GM12878 (cell line): ENCODE measurements around the gene MEX3C. TPM values are rescaled to one million over a fixed set of nuclear protein-coding genes. Genes with fewer than 3 reads are reported as not detected.

ENCODE experiments used
- ATAC-seq: fragments of 200-7000 bp; cut with Tn5 transposase; 3 replicates; pipeline ENCODE4 v1.9.1; 2020; ENCODE audit warnings: mild to moderate bottlenecking, moderate library complexity
- BruUV-seq: library from RNA; stranded (reverse); fragments of 400-500 nt; replicated peaks from 2 replicates; lab custom pipeline; 2021; lab: Mats Ljungman, UMichigan
- CTCF ChIA-PET: fragments of 300-600 bp; sonication (Branson Sonifier 250); formaldehyde crosslinking; extraction: SDS; loops from one replicate; lab custom pipeline; 2021; ENCODE audit warnings: inconsistent platforms; lab: Yijun Ruan, JAX
- POLR2A ChIA-PET: fragments of 350-600 bp; formaldehyde crosslinking; extraction: SDS; loops from one replicate; lab custom pipeline; 2021; ENCODE audit warnings: inconsistent platforms; lab: Charles Lee
- RAD21 ChIA-PET: fragments of 300-600 bp; sonication (Branson Sonifier 250); formaldehyde crosslinking; loops from one replicate; lab custom pipeline; 2023; ENCODE audit warnings: antibody characterized with exemption; ENCODE audit not compliant: unreplicated experiment; lab: Charles Lee
- SMC1A ChIA-PET: fragments of 300-600 bp; sonication (Branson Sonifier 250); formaldehyde crosslinking; loops from one replicate; lab custom pipeline; 2023; ENCODE audit not compliant: unreplicated experiment, uncharacterized antibody; lab: Charles Lee
- DNase-seq: peaks from one replicate; pipeline ENCODE4 v3.0.0-alpha.2; 2011; ENCODE audit warnings: low read depth, low spot score
- FAIRE-seq: peaks from 3 replicates; lab custom pipeline; 2011; peaks lifted over from hg19 to GRCh38; lab: Jason Lieb, UNC
- H2AFZ ChIP-seq: 2 replicates; pipeline ENCODE4 v1.6.0; 2011; ENCODE audit warnings: low read depth, low read length, control low read depth; ENCODE audit not compliant: control insufficient read depth
- H3K27ac ChIP-seq: 2 replicates; pipeline ENCODE4 v1.5.1; 2011; ENCODE audit warnings: control low read depth; ENCODE audit not compliant: control insufficient read depth, insufficient read depth
- H3K27me3 ChIP-seq, 2 experiments: replicated peaks in 1 of 2; 2 replicates each; pipeline versions ENCODE4 v1.6.0 to v1.6.1; 2011; ENCODE audit warnings: low read length in 1 of 2; ENCODE audit not compliant: control insufficient read depth in 2 of 2, insufficient read depth in 2 of 2
- H3K36me3 ChIP-seq, 2 experiments: 2 replicates each; pipeline ENCODE4 v1.5.1; 2011; ENCODE audit warnings: low read length in 1 of 2; ENCODE audit not compliant: control insufficient read depth in 2 of 2, insufficient read depth in 2 of 2
- H3K4me1 ChIP-seq: 2 replicates; pipeline ENCODE4 v1.6.1; 2011; ENCODE audit warnings: mild to moderate bottlenecking, low read length, moderate library complexity, mixed read lengths; ENCODE audit not compliant: control insufficient read depth, insufficient read depth
- H3K4me2 ChIP-seq: 2 replicates; pipeline ENCODE4 v1.6.0; 2011; ENCODE audit warnings: control low read depth; ENCODE audit not compliant: control insufficient read depth, insufficient read depth
- H3K4me3 ChIP-seq: fragments of 200-600 bp; sonication (generic); 2 replicates; pipeline ENCODE4 v1.5.1; 2016
- H3K79me2 ChIP-seq: 2 replicates; pipeline ENCODE4 v1.6.0; 2011; ENCODE audit warnings: low read length; ENCODE audit not compliant: control insufficient read depth, insufficient read depth
- H3K9ac ChIP-seq: 2 replicates; pipeline ENCODE4 v1.8.0; 2011; ENCODE audit warnings: low read length, control low read depth, mixed read lengths; ENCODE audit not compliant: control insufficient read depth, insufficient read depth
- H3K9me3 ChIP-seq: replicated peaks from 3 replicates; pipeline ENCODE4 v1.5.1; 2011; ENCODE audit warnings: mild to moderate bottlenecking, low read length; ENCODE audit not compliant: control insufficient read depth, insufficient read depth
- H4K20me1 ChIP-seq: 2 replicates; pipeline ENCODE4 v1.6.0; 2011; ENCODE audit not compliant: control insufficient read depth, insufficient read depth
- HDGF ChIP-seq: fragments of 450-650 bp; IDR thresholded peaks from 2 replicates; pipeline ENCODE4 v1.6.1; 2016; ENCODE audit warnings: antibody characterized with exemption
- MXI1 ChIP-seq: fragments of 150-350 bp; IDR thresholded peaks from 2 replicates; pipeline ENCODE4 v1.6.1; 2011; ENCODE audit warnings: low read depth, mild to moderate bottlenecking, inconsistent platforms, low read length, improper control_type of control experiment
- MYB ChIP-seq: fragments of 150-350 bp; IDR thresholded peaks from 2 replicates; pipeline ENCODE4 v1.6.1; 2014; ENCODE audit warnings: mild to moderate bottlenecking, low read depth, low read length, borderline replicate concordance
- NBN ChIP-seq: fragments of 450-650 bp; IDR thresholded peaks from 2 replicates; pipeline ENCODE4 v1.6.1; 2016
- NFXL1 ChIP-seq: fragments of 450-650 bp; IDR thresholded peaks from 2 replicates; pipeline ENCODE4 v1.6.1; 2017; ENCODE audit warnings: antibody characterized with exemption, mild to moderate bottlenecking, borderline replicate concordance
- SMAD1 ChIP-seq: fragments of 450-650 bp; IDR thresholded peaks from 2 replicates; pipeline ENCODE4 v1.6.1; 2018; ENCODE audit warnings: mild to moderate bottlenecking, low read depth; ENCODE audit not compliant: partially characterized antibody
- SMC3 ChIP-seq: IDR thresholded peaks from 2 replicates; pipeline ENCODE4 v1.6.1; 2011; ENCODE audit warnings: low read length, improper control_type of control experiment, borderline replicate concordance
- WGBS: methylation state at CpG from one replicate; pipeline ENCODE4 v1.1.6; 2016; ENCODE audit warnings: low lambda C conversion rate; ENCODE audit not compliant: insufficient replicate concordance, insufficient coverage; ENCODE audit errors: missing lambda C conversion rate; 5-methylcytosine and 5-hydroxymethylcytosine counted together
- in situ Hi-C: fragments of 300-500 bp; cut with MboI; formaldehyde crosslinking; loops from 9 replicates; pipeline ENCODE4 v1.14.3; 2018; ENCODE audit warnings: mixed read lengths
- intact Hi-C: fragments of 100-400 bp; cut with micrococcal nuclease; formaldehyde crosslinking; loops from one replicate; pipeline ENCODE4 v1.14.2; 2022; ENCODE audit not compliant: unreplicated experiment
- polyA plus RNA-seq, 11 experiments: library from polyadenylated mRNA; depleted of rRNA in 4 of 11; unstranded in 6 of 11; stranded (reverse) in 5 of 11; fragments of >200 nt; fragmentation: Nextera tagmentation in 4 of 11; fragmentation: Illumina TruSeq in 1 of 11; extraction: Ambion mirVana in 4 of 11; extraction: Trizol in 1 of 11; gene quantifications; 1 replicate in 1 of 11; 2 replicates in 10 of 11; pipeline versions ENCODE4 v1.2.1 to v1.2.3, GENCODE V29; 2011 to 2016; ENCODE audit warnings: inconsistent platforms in 2 of 11, missing spikeins in 2 of 11, low read depth in 1 of 11
- total RNA-seq, 4 experiments: library from RNA; depleted of rRNA in 3 of 4; stranded (reverse); fragments of >200 nt in 3 of 4; fragmentation: Illumina TruSeq in 1 of 4; extraction: Trizol in 1 of 4; gene quantifications; 2 replicates each; pipeline versions ENCODE4 v1.2.1 to v1.2.3, GENCODE V29; 2013 to 2021
- TF ChIP-seq, protein P1 (sequence below): fragments of 450-650 bp; IDR thresholded peaks from 2 replicates; pipeline ENCODE4 v1.6.1; 2014; ENCODE audit warnings: mild to moderate bottlenecking
- TF ChIP-seq, protein P2 (sequence below): fragments of 450-650 bp; IDR thresholded peaks from 2 replicates; pipeline ENCODE4 v1.6.1; 2016; ENCODE audit warnings: mild to moderate bottlenecking, moderate library complexity, borderline replicate concordance

MEX3C gene
- total and polyA plus RNA-seq, 10 of the 15 experiments (the other 5 are each of a cell fraction or from before 2014, with no cell fraction given): 6.7 to 48.8 (median 21.3) TPM

DNA sequence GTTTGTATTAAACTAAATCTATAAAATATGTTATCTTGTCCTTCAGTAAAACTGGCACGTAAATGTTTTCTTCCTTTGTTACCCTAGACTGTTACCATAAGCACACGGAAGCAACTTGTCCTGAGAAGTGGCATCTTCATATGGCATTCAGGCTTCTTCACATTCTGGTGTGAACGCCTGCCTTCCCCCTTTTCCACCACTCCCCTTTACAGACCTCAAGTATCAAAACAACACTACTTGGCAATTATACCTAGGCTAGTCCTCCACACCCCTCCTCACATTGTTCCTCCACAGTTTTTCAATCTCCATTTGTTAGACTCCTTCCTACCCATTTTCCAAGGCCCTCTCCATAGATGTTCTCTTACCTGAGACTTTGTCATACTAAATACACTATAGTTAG, 2.9 kb downstream of the MEX3C start:
- intact Hi-C loops: loop anchor here (5.0 to 10.0 kb wide), 3 partner anchors 227 to 530 kb away; partner anchors contain the start of genes ELAC1 and ME2
- ATAC-seq (no peak), FAIRE-seq (no peak), DNase-seq (no peak)
- ChIA-PET SMC1A (interaction anchor here (0.8 to 8.1 kb wide), 12 partner anchors 11 to 163 kb away, joined by 3 to 79 read pairs (median 4); no protein-coding TSS in a partner anchor), CTCF (interaction anchor here (0.6 to 1.8 kb wide), 4 partner anchors 8 to 340 kb away, joined by 3 to 10 read pairs (median 8); no protein-coding TSS in a partner anchor), RAD21 (interaction anchor here (0.7 to 3.7 kb wide), 8 partner anchors 9 to 314 kb away, joined by 3 to 31 read pairs (median 4); no protein-coding TSS in a partner anchor), POLR2A (interaction anchor here (0.5 to 4.8 kb wide), 5 partner anchors 8 to 403 kb away, joined by 3 to 47 read pairs (median 7); no protein-coding TSS in a partner anchor)
- in situ Hi-C loops: loop anchor here (10.0 kb wide), 1 partner anchor 310 kb away; no protein-coding TSS in a partner anchor
- Histone ChIP-seq H3K79me2 (peaks cover 72% of the 10 kb centered on the region), H3K4me1 (peaks cover 10% of the 10 kb centered on the region), H3K36me3 (no peaks in the 10 kb centered on the region), H3K9me3 (no peaks in the 10 kb centered on the region; the same call in 2 of the 3 replicates), H3K27ac (peak overlapping the region; percentile 95), H4K20me1 (no peaks in the 10 kb centered on the region), H3K27me3 (no peaks in the 10 kb centered on the region), H3K4me2 (peak overlapping the region; percentile 56), H3K4me3 (peak overlapping the region; percentile 69), H2AFZ (no peak overlapping the region), H3K9ac (peak overlapping the region; percentile 98)
- 87% methylated on average over 3 of the region's 3 CpGs for WGBS
- BruUV-seq: no TSS peak
- no peak for TF ChIP-seq NFXL1
- TF ChIP-seq MXI1: 0 out of 2 replicates have a peak, but pooled peaks have one; percentile 15
- TF ChIP-seq, protein P1, sequence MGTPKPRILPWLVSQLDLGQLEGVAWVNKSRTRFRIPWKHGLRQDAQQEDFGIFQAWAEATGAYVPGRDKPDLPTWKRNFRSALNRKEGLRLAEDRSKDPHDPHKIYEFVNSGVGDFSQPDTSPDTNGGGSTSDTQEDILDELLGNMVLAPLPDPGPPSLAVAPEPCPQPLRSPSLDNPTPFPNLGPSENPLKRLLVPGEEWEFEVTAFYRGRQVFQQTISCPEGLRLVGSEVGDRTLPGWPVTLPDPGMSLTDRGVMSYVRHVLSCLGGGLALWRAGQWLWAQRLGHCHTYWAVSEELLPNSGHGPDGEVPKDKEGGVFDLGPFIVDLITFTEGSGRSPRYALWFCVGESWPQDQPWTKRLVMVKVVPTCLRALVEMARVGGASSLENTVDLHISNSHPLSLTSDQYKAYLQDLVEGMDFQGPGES: no peak
- no peak for TF ChIP-seq NBN
- TF ChIP-seq MYB: no peak
- no peak for TF ChIP-seq SMC3
- 0 out of 2 replicates have a peak, but pooled peaks have one; percentile 30 for TF ChIP-seq HDGF
- no peak for TF ChIP-seq SMAD1
- TF ChIP-seq, protein P2, sequence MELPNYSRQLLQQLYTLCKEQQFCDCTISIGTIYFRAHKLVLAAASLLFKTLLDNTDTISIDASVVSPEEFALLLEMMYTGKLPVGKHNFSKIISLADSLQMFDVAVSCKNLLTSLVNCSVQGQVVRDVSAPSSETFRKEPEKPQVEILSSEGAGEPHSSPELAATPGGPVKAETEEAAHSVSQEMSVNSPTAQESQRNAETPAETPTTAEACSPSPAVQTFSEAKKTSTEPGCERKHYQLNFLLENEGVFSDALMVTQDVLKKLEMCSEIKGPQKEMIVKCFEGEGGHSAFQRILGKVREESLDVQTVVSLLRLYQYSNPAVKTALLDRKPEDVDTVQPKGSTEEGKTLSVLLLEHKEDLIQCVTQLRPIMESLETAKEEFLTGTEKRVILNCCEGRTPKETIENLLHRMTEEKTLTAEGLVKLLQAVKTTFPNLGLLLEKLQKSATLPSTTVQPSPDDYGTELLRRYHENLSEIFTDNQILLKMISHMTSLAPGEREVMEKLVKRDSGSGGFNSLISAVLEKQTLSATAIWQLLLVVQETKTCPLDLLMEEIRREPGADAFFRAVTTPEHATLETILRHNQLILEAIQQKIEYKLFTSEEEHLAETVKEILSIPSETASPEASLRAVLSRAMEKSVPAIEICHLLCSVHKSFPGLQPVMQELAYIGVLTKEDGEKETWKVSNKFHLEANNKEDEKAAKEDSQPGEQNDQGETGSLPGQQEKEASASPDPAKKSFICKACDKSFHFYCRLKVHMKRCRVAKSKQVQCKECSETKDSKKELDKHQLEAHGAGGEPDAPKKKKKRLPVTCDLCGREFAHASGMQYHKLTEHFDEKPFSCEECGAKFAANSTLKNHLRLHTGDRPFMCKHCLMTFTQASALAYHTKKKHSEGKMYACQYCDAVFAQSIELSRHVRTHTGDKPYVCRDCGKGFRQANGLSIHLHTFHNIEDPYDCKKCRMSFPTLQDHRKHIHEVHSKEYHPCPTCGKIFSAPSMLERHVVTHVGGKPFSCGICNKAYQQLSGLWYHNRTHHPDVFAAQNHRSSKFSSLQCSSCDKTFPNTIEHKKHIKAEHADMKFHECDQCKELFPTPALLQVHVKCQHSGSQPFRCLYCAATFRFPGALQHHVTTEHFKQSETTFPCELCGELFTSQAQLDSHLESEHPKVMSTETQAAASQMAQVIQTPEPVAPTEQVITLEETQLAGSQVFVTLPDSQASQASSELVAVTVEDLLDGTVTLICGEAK: 0 out of 2 replicates have a peak, but pooled peaks have one; percentile 8
